Panc1 (cell line): ENCODE results near the gene ATP6V1G3. TPM values are rescaled to one million over a fixed set of nuclear protein-coding genes. Genes with fewer than 3 reads are reported as not detected.
"Not testable (repeated sequence)": the region's sequence is repeated elsewhere in the genome, so short reads cannot be mapped to it uniquely, and the experiment has no call there.

Source experiments
- ATAC-seq: fragments of 200-7000 bp; cut with Tn5 transposase; 2 replicates; pipeline ENCODE4 v1.9.1; 2020; ENCODE audit warnings: mild to moderate bottlenecking, moderate library complexity
- BruUV-seq: library from RNA; stranded (reverse); fragments of 400-500 nt; replicated peaks from 2 replicates; lab custom pipeline; 2021; lab: Mats Ljungman, UMichigan
- CTCF ChIA-PET: fragments of 300-600 bp; sonication (Branson Sonifier 250); formaldehyde crosslinking; loops from one replicate; lab custom pipeline; 2022; ENCODE audit warnings: antibody characterized with exemption; lab: Charles Lee
- POLR2A ChIA-PET: fragments of 300-600 bp; sonication (Branson Sonifier 250); formaldehyde crosslinking; loops from one replicate; lab custom pipeline; 2022; ENCODE audit warnings: antibody characterized with exemption; lab: Charles Lee
- DNase-seq: peaks from one replicate; pipeline ENCODE4 v3.0.0-alpha.2; 2010; ENCODE audit warnings: low read depth, low spot score
- H3K27ac ChIP-seq: 2 replicates; pipeline ENCODE4 v1.5.1; 2011; ENCODE audit warnings: mild to moderate bottlenecking, low read length, inconsistent platforms
- H3K27me3 ChIP-seq: fragments of 200-500 bp; sonication (Bioruptor generic); 2 replicates; pipeline ENCODE4 v1.6.0; 2014; ENCODE audit warnings: low read length, inconsistent platforms; ENCODE audit not compliant: control insufficient read depth, insufficient read depth
- H3K36me3 ChIP-seq: fragments of 200-500 bp; sonication (Bioruptor generic); 2 replicates; pipeline ENCODE4 v1.5.1; 2014; ENCODE audit warnings: inconsistent platforms, mild to moderate bottlenecking, low read length, moderate library complexity; ENCODE audit not compliant: control insufficient read depth, insufficient read depth
- H3K4me1 ChIP-seq: 2 replicates; pipeline ENCODE4 v1.5.1; 2011; ENCODE audit warnings: inconsistent platforms, mild to moderate bottlenecking, low read length, moderate library complexity; ENCODE audit not compliant: control insufficient read depth, insufficient read depth
- H3K4me3 ChIP-seq, 2 experiments: 2 replicates each; pipeline ENCODE4 v1.5.1; 2011 to 2012; ENCODE audit warnings: low read depth in 2 of 2, low read length in 2 of 2, mild to moderate bottlenecking in 2 of 2, inconsistent platforms in 1 of 2, moderate library complexity in 1 of 2
- H3K9me3 ChIP-seq: fragments of 200-500 bp; sonication (Bioruptor generic); 2 replicates; pipeline ENCODE4 v1.5.1; 2014; ENCODE audit warnings: low read depth, mild to moderate bottlenecking, inconsistent platforms, low read length, moderate library complexity; ENCODE audit not compliant: control insufficient read depth, insufficient read depth
- POLR2AphosphoS5 ChIP-seq: IDR thresholded peaks from 2 replicates; pipeline ENCODE4 v1.6.1; 2012; ENCODE audit warnings: mild to moderate bottlenecking, low read depth, low read length, moderate library complexity
- SIN3A ChIP-seq: IDR thresholded peaks from 2 replicates; pipeline ENCODE4 v1.6.1; 2012; ENCODE audit warnings: low read depth, mild to moderate bottlenecking, low read length, moderate library complexity, borderline replicate concordance; ENCODE audit not compliant: insufficient read depth
- TCF7L2 ChIP-seq: IDR thresholded peaks from 2 replicates; pipeline ENCODE4 v1.6.1; 2011; ENCODE audit warnings: mild to moderate bottlenecking, low read depth, low read length, inconsistent platforms
- in situ Hi-C: cut with HindIII; loops from 2 replicates; pipeline ENCODE4 v1.10.0; 2016; ENCODE audit warnings: low sequenced_read_pairs, low pct_unique_long_range_greater_than_20kb
- intact Hi-C: fragments of 100-400 bp; cut with micrococcal nuclease; formaldehyde crosslinking; loops from one replicate; pipeline ENCODE4 v1.10.0; 2022; ENCODE audit not compliant: unreplicated experiment
- total RNA-seq: library from RNA; stranded (reverse); gene quantifications from one replicate; pipeline ENCODE4 v1.2.1, GENCODE V29; 2021; ENCODE audit not compliant: unreplicated experiment
- TF ChIP-seq, protein P1 (sequence below): fragments of 450-650 bp; IDR thresholded peaks from 2 replicates; pipeline ENCODE4 v1.5.1; 2017; ENCODE audit warnings: mild to moderate bottlenecking
- TF ChIP-seq, protein P2 (sequence below), 2 experiments: IDR thresholded peaks; 2 replicates each; pipeline ENCODE4 v1.6.1; 2011 to 2012; ENCODE audit warnings: low read depth in 2 of 2, control low read depth in 1 of 2, low read length in 1 of 2, mild to moderate bottlenecking in 1 of 2, moderate library complexity in 1 of 2; ENCODE audit not compliant: insufficient read depth in 1 of 2

The ATP6V1G3 gene
- total RNA-seq, 1 experiment from 2014 or later: not detected

- Histone ChIP-seq H3K36me3 (no peaks in the 10 kb centered on the region), H3K27ac (no peak overlapping the region), H3K4me3 (no peak overlapping the region), H3K27me3 (no peaks in the 10 kb centered on the region), H3K4me1 (no peaks in the 10 kb centered on the region), H3K9me3 (no peaks in the 10 kb centered on the region; the same call in 1 of the 2 replicates)
- no peak for ATAC-seq
- BruUV-seq: no TSS peak
- no peak for DNase-seq
- intact Hi-C loops: no loop called here
- no peak for TF ChIP-seq SIN3A
- no peak for TF ChIP-seq TCF7L2
- TF ChIP-seq, protein P1, sequence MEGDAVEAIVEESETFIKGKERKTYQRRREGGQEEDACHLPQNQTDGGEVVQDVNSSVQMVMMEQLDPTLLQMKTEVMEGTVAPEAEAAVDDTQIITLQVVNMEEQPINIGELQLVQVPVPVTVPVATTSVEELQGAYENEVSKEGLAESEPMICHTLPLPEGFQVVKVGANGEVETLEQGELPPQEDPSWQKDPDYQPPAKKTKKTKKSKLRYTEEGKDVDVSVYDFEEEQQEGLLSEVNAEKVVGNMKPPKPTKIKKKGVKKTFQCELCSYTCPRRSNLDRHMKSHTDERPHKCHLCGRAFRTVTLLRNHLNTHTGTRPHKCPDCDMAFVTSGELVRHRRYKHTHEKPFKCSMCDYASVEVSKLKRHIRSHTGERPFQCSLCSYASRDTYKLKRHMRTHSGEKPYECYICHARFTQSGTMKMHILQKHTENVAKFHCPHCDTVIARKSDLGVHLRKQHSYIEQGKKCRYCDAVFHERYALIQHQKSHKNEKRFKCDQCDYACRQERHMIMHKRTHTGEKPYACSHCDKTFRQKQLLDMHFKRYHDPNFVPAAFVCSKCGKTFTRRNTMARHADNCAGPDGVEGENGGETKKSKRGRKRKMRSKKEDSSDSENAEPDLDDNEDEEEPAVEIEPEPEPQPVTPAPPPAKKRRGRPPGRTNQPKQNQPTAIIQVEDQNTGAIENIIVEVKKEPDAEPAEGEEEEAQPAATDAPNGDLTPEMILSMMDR: no peak
- TF ChIP-seq, protein P2, sequence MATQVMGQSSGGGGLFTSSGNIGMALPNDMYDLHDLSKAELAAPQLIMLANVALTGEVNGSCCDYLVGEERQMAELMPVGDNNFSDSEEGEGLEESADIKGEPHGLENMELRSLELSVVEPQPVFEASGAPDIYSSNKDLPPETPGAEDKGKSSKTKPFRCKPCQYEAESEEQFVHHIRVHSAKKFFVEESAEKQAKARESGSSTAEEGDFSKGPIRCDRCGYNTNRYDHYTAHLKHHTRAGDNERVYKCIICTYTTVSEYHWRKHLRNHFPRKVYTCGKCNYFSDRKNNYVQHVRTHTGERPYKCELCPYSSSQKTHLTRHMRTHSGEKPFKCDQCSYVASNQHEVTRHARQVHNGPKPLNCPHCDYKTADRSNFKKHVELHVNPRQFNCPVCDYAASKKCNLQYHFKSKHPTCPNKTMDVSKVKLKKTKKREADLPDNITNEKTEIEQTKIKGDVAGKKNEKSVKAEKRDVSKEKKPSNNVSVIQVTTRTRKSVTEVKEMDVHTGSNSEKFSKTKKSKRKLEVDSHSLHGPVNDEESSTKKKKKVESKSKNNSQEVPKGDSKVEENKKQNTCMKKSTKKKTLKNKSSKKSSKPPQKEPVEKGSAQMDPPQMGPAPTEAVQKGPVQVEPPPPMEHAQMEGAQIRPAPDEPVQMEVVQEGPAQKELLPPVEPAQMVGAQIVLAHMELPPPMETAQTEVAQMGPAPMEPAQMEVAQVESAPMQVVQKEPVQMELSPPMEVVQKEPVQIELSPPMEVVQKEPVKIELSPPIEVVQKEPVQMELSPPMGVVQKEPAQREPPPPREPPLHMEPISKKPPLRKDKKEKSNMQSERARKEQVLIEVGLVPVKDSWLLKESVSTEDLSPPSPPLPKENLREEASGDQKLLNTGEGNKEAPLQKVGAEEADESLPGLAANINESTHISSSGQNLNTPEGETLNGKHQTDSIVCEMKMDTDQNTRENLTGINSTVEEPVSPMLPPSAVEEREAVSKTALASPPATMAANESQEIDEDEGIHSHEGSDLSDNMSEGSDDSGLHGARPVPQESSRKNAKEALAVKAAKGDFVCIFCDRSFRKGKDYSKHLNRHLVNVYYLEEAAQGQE (IDR thresholded peaks at IDR 0.05; ENCODE audit: insufficient read depth in 1 of 2, low read depth in 2 of 2, low read length in 1 of 2): no peak
- TF ChIP-seq POLR2AphosphoS5: no peak
- in situ Hi-C loops: no loop called here
- CTCF ChIA-PET: no interaction called here
- POLR2A ChIA-PET: no interaction called here
These were observed 58.8 kb downstream of the ATP6V1G3 start for GRCh38 chr1:198481661-198482060.

- DNase-seq (no peak), ATAC-seq (no peak)
- Histone ChIP-seq H3K4me3 (no peak overlapping the region), H3K9me3 (no peaks in the 10 kb centered on the region; the same call in 1 of the 2 replicates), H3K27me3 (no peaks in the 10 kb centered on the region), H3K36me3 (no peaks in the 10 kb centered on the region), H3K4me1 (no peaks in the 10 kb centered on the region), H3K27ac (no peak overlapping the region)
- in situ Hi-C loops (no loop called here), intact Hi-C loops (no loop called here)
- TF ChIP-seq, protein P1: no peak
- TF ChIP-seq TCF7L2 (no peak), POLR2AphosphoS5 (no peak), SIN3A (no peak)
- TF ChIP-seq, protein P2 (IDR thresholded peaks at IDR 0.05; ENCODE audit: insufficient read depth in 1 of 2, low read depth in 2 of 2, low read length in 1 of 2): no peak
- POLR2A ChIA-PET: no interaction called here
- CTCF ChIA-PET: no interaction called here
- BruUV-seq: no TSS peak
These were observed 59.6 kb downstream of the ATP6V1G3 start for GRCh38 chr1:198480876-198481275.

DNA sequence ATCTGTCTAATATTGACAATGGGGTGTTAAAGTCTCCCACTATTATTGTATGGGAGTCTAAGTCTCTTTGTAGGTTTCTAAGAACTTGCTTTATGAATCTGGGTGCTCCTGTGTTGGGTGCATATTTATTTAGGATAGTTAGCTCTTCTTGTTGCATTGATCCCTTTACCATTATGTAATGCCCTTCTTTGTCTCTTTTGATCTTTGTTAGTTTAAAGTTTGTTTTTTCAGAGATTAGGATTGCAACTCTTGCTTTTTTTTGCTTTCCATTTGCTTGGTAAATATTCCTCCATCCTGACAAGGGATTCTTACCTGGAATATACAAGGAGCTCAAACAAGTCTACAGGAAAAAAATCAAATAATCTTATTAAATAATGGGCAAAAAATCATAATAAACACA is 63.1 kb downstream of the ATP6V1G3 start:
- H3K36me3 ChIP-seq, H3K4me1 ChIP-seq, intact Hi-C loops, DNase-seq, ATAC-seq, BruUV-seq, H3K27ac ChIP-seq, in situ Hi-C loops, H3K27me3 ChIP-seq, POLR2A ChIA-PET, CTCF ChIA-PET, H3K4me3 ChIP-seq, H3K9me3 ChIP-seq: not testable (repeated sequence)
